ENCODE data around the gene CFAP54.

- no peak for TF ChIP-seq EZH2 (IDR thresholded peaks at IDR 0.05; ENCODE audit: low read depth, unreplicated experiment)
- no peak for TF ChIP-seq CTCF (conservative IDR thresholded peaks at IDR 0.05; ENCODE audit: low read depth in 2 of 2)
- TF ChIP-seq JUNB (IDR thresholded peaks at IDR 0.05; ENCODE audit: unreplicated experiment) = no peak
- no peak for TF ChIP-seq POLR2AphosphoS5 (IDR thresholded peaks at IDR 0.05; ENCODE audit: low read depth)
- no peak for TF ChIP-seq ETS1 (IDR thresholded peaks at IDR 0.05)
- TF ChIP-seq ZNF462 (CRISPR knock-in tag; IDR thresholded peaks at IDR 0.05) = no peak
- TF ChIP-seq ZNF114 (CRISPR knock-in tag; IDR thresholded peaks at IDR 0.05) = no peak
- TF ChIP-seq CREB1 (CRISPR knock-in tag; IDR thresholded peaks at IDR 0.05; ENCODE audit: low read depth) = no peak
- no peak for TF ChIP-seq EZH2phosphoT487 (IDR thresholded peaks at IDR 0.05; ENCODE audit: unreplicated experiment)
Observed at GRCh38 chr12:96495155-96495554, 5.8 kb downstream of the CFAP54 start.
